IMR-90 (cell line): ENCODE measurements around the gene GALNT17. TPM values are rescaled to one million over a fixed set of nuclear protein-coding genes. Genes with fewer than 3 reads are reported as not detected.

Experiments used
- ATAC-seq: fragments of 200-7000 bp; cut with Tn5 transposase; 2 replicates; pipeline ENCODE4 v1.9.1; 2020; ENCODE audit warnings: low read depth, mild to moderate bottlenecking, moderate library complexity
- BruUV-seq: library from RNA; stranded (reverse); fragments of 400-500 nt; replicated peaks from 2 replicates; lab custom pipeline; 2021; lab: Mats Ljungman, UMichigan
- CTCF ChIA-PET: fragments of 300-600 bp; formaldehyde crosslinking; extraction: SDS; loops from one replicate; lab custom pipeline; 2021; ENCODE audit warnings: antibody characterized with exemption; lab: Yijun Ruan, JAX
- POLR2A ChIA-PET: fragments of 300-600 bp; sonication (Branson Sonifier 250); formaldehyde crosslinking; loops from one replicate; lab custom pipeline; 2022; ENCODE audit warnings: antibody characterized with exemption; ENCODE audit not compliant: unreplicated experiment; lab: Charles Lee
- DNase-seq: peaks from one replicate; pipeline ENCODE4 v3.0.0; 2013
- H2AFZ ChIP-seq: replicated peaks from 2 replicates; pipeline ENCODE3; 2013; ENCODE audit warnings: low read length, mild to moderate bottlenecking; ENCODE audit not compliant: poor library complexity
- H2AK5ac ChIP-seq: 2 replicates; pipeline ENCODE4 v1.6.1; 2013; ENCODE audit warnings: low read depth, low read length, inconsistent platforms
- H2AK9ac ChIP-seq: replicated peaks from 2 replicates; pipeline ENCODE3; 2013; ENCODE audit warnings: mild to moderate bottlenecking, low read depth, low read length, moderate library complexity; ENCODE audit not compliant: poor library complexity
- H2BK120ac ChIP-seq: 2 replicates; pipeline ENCODE4 v1.6.1; 2013; ENCODE audit warnings: low read depth, low read length, inconsistent platforms
- H2BK15ac ChIP-seq: 3 replicates; pipeline ENCODE4 v1.6.1; 2013; ENCODE audit warnings: low read depth, low read length, inconsistent platforms
- H2BK20ac ChIP-seq: 2 replicates; pipeline ENCODE4 v1.6.1; 2013; ENCODE audit warnings: low read depth, mild to moderate bottlenecking, inconsistent platforms, low read length, moderate library complexity
- H2BK5ac ChIP-seq: 2 replicates; pipeline ENCODE4 v1.6.1; 2013; ENCODE audit warnings: mild to moderate bottlenecking, low read depth, low read length, inconsistent platforms; ENCODE audit not compliant: poor library complexity, severe bottlenecking
- H3K14ac ChIP-seq: replicated peaks from 2 replicates; pipeline ENCODE4 v1.6.1; 2013; ENCODE audit warnings: low read depth, low read length, inconsistent platforms
- H3K18ac ChIP-seq: 2 replicates; pipeline ENCODE4 v1.6.1; 2013; ENCODE audit warnings: low read depth, low read length, control low read depth
- H3K23ac ChIP-seq: 2 replicates; pipeline ENCODE4 v1.6.1; 2013; ENCODE audit warnings: low read depth, low read length, inconsistent platforms
- H3K27ac ChIP-seq: 2 replicates; pipeline ENCODE4 v1.5.1; 2013; ENCODE audit warnings: mild to moderate bottlenecking, control low read depth, low read length; ENCODE audit not compliant: insufficient read depth
- H3K27me3 ChIP-seq: 2 replicates; pipeline ENCODE4 v1.6.1; 2013; ENCODE audit warnings: low read length; ENCODE audit not compliant: control insufficient read depth, insufficient read depth
- H3K36me3 ChIP-seq: 2 replicates; pipeline ENCODE4 v1.6.1; 2013; ENCODE audit warnings: low read length, mixed read lengths; ENCODE audit not compliant: control insufficient read depth, insufficient read depth
- H3K4ac ChIP-seq: 2 replicates; pipeline ENCODE4 v1.6.1; 2013; ENCODE audit warnings: low read depth, low read length, inconsistent platforms
- H3K4me1 ChIP-seq: 2 replicates; pipeline ENCODE4 v1.6.1; 2013; ENCODE audit warnings: low read length, mixed read lengths; ENCODE audit not compliant: control insufficient read depth, insufficient read depth
- H3K4me2 ChIP-seq: 2 replicates; pipeline ENCODE4 v1.6.1; 2013; ENCODE audit warnings: low read depth, mild to moderate bottlenecking, control low read depth, low read length, moderate library complexity
- H3K4me3 ChIP-seq: 2 replicates; pipeline ENCODE4 v1.5.1; 2013; ENCODE audit warnings: low read depth, mild to moderate bottlenecking, control low read depth, low read length, moderate library complexity; ENCODE audit not compliant: insufficient read depth
- H3K56ac ChIP-seq: 2 replicates; pipeline ENCODE4 v1.6.1; 2013; ENCODE audit warnings: low read length, inconsistent platforms; ENCODE audit not compliant: insufficient read depth; ENCODE audit errors: extremely low read depth
- H3K79me1 ChIP-seq, 2 experiments: 2 replicates each; pipeline ENCODE4 v1.6.1; 2013; ENCODE audit warnings: low read length in 2 of 2, inconsistent platforms in 1 of 2, low read depth in 1 of 2
- H3K9ac ChIP-seq: 2 replicates; pipeline ENCODE4 v1.6.1; 2013; ENCODE audit warnings: low read depth, low read length, control low read depth
- H3K9me1 ChIP-seq: 2 replicates; pipeline ENCODE4 v1.6.1; 2013; ENCODE audit warnings: low read length, inconsistent platforms; ENCODE audit not compliant: insufficient read depth
- H3K9me3 ChIP-seq: 2 replicates; pipeline ENCODE4 v1.6.1; 2013; ENCODE audit warnings: low read length; ENCODE audit not compliant: control insufficient read depth, insufficient read depth
- H4K20me1 ChIP-seq: 2 replicates; pipeline ENCODE4 v1.6.1; 2013; ENCODE audit warnings: low read length, inconsistent platforms; ENCODE audit not compliant: insufficient read depth
- H4K5ac ChIP-seq: 2 replicates; pipeline ENCODE4 v1.6.1; 2013; ENCODE audit warnings: mild to moderate bottlenecking, low read depth, low read length, control low read depth
- H4K8ac ChIP-seq, 2 experiments: 2 replicates each; pipeline ENCODE4 v1.6.1; 2013; ENCODE audit warnings: low read depth in 2 of 2, low read length in 2 of 2, control low read depth in 1 of 2, inconsistent platforms in 1 of 2
- H4K91ac ChIP-seq: 2 replicates; pipeline ENCODE4 v1.6.1; 2013; ENCODE audit warnings: low read depth, low read length, inconsistent platforms; ENCODE audit not compliant: insufficient read depth
- BHLHE40 ChIP-seq: fragments of 150-350 bp; IDR thresholded peaks from 2 replicates; pipeline ENCODE4 v1.6.1; 2016; ENCODE audit warnings: mild to moderate bottlenecking, low read depth, low read length
- CEBPB ChIP-seq: IDR thresholded peaks from 2 replicates; pipeline ENCODE4 v1.6.1; 2012; ENCODE audit warnings: low read depth, low read length, improper control_type of control experiment
- CHD1 ChIP-seq: IDR thresholded peaks from 2 replicates; pipeline ENCODE4 v1.6.1; 2012; ENCODE audit warnings: low read depth, low read length, improper control_type of control experiment
- MAZ ChIP-seq: IDR thresholded peaks from 2 replicates; pipeline ENCODE4 v1.6.1; 2012; ENCODE audit warnings: low read depth, mild to moderate bottlenecking, low read length, improper control_type of control experiment, moderate library complexity, borderline replicate concordance
- NFE2L2 ChIP-seq: fragments of 150-350 bp; IDR thresholded peaks from 2 replicates; pipeline ENCODE4 v1.6.1; 2016; ENCODE audit warnings: low read depth, mild to moderate bottlenecking, low read length
- RAD21 ChIP-seq: IDR thresholded peaks from 2 replicates; pipeline ENCODE4 v1.6.1; 2012; ENCODE audit warnings: low read length, improper control_type of control experiment
- USF2 ChIP-seq: fragments of 150-350 bp; IDR thresholded peaks from 2 replicates; pipeline ENCODE4 v1.6.1; 2017; ENCODE audit warnings: mild to moderate bottlenecking, antibody characterized with exemption, low read length, low read depth
- WGBS, 2 experiments: methylation state at CpG; one replicate each; pipeline versions ENCODE4 v1.1.5 to v1.1.7; 2013; ENCODE audit warnings: missing lambda C conversion rate in 2 of 2; ENCODE audit not compliant: insufficient read length in 1 of 2; ENCODE audit errors: extremely low coverage in 2 of 2; 5-methylcytosine and 5-hydroxymethylcytosine counted together
- dilution Hi-C: fragments of 300-500 bp; cut with HindIII; formaldehyde crosslinking; loops from one replicate; pipeline ENCODE4 v1.14.3; 2018; ENCODE audit warnings: low sequenced_read_pairs; ENCODE audit not compliant: unreplicated experiment
- in situ Hi-C: fragments of 300-500 bp; cut with MboI; formaldehyde crosslinking; loops from 3 replicates; pipeline ENCODE4 v1.14.3; 2019; ENCODE audit warnings: low sequenced_read_pairs, inconsistent platforms, mixed read lengths
- intact Hi-C: fragments of 100-400 bp; cut with micrococcal nuclease; formaldehyde crosslinking; loops from 2 replicates; pipeline ENCODE4 v1.10.0; 2022
- polyA plus RNA-seq, 3 experiments: library from polyadenylated mRNA; depleted of rRNA; stranded (reverse); fragments of >200 nt; gene quantifications; 2 replicates each; pipeline ENCODE4 v1.2.3, GENCODE V29; 2012; ENCODE audit warnings: low replicate concordance in 1 of 3
- total RNA-seq: library from RNA; depleted of rRNA; stranded (reverse); fragments of >200 nt; gene quantifications from 2 replicates; pipeline ENCODE4 v1.2.3, GENCODE V29; 2012

The GALNT17 gene
- total and polyA plus RNA-seq, 2 of the 4 experiments (the other 2 are of a cell fraction): not detected

GRCh38 chr7:71237945-71238344, 106.0 kb downstream of the GALNT17 start:
- Histone ChIP-seq H2AFZ (no peak overlapping the region), H3K18ac (no peak overlapping the region), H2BK120ac (no peak overlapping the region), H2BK15ac (no peak overlapping the region), H3K4ac (no peak overlapping the region), H3K14ac (no peak overlapping the region), H3K9me1 (no peaks in the 10 kb centered on the region), H4K5ac (no peak overlapping the region), H3K79me1 (no peaks in the 10 kb centered on the region), H3K27ac (no peak overlapping the region), H3K9me3 (peaks cover 27% of the 10 kb centered on the region), H3K9ac (no peak overlapping the region), H4K91ac (no peak overlapping the region), H2BK5ac (no peak overlapping the region), H2AK9ac (no peak overlapping the region), H3K4me3 (no peak overlapping the region), H3K36me3 (no peaks in the 10 kb centered on the region), H3K4me2 (no peak overlapping the region), H3K27me3 (no peaks in the 10 kb centered on the region), H2AK5ac (no peak overlapping the region), H3K4me1 (no peaks in the 10 kb centered on the region), H2BK20ac (no peak overlapping the region), H3K56ac (no peak overlapping the region), H3K23ac (no peak overlapping the region), H4K20me1 (no peaks in the 10 kb centered on the region), H4K8ac (no peak overlapping the region)
- in situ Hi-C loops (no loop called here), dilution Hi-C loops (no loop called here), intact Hi-C loops (no loop called here)
- ATAC-seq (no peak), DNase-seq (no peak)
- no peak for TF ChIP-seq RAD21
- TF ChIP-seq BHLHE40: no peak
- no peak for TF ChIP-seq MAZ
- no peak for TF ChIP-seq USF2
- no peak for TF ChIP-seq NFE2L2
- TF ChIP-seq CHD1: no peak
- no peak for TF ChIP-seq CEBPB
- WGBS, 2 experiments: no CpG with 5 or more reads among the region's 2 CpGs
- POLR2A ChIA-PET: no interaction called here
- CTCF ChIA-PET: no interaction called here
- no TSS peak for BruUV-seq
